Stimulated activated CD4-positive, alpha-beta T cell treated with anti-CD3 and anti-CD28 coated beads, Interleukin-4, amount 100 ng/mL, for 24 hours (primary cell): Measurements from ENCODE around the gene PRDM12.

Source experiments
- DNase-seq: peaks from one replicate; pipeline ENCODE4 v3.0.0-alpha.2; 2020

PRDM12 gene

GRCh38 chr9:130636648-130637020 is 27.8 kb upstream of the PRDM12 start:
- DNase-seq = no peak

GRCh38 chr9:130638284-130639123 is 25.9 kb upstream of the PRDM12 start:
- no peak for DNase-seq

- DNase-seq = no peak
Observed at GRCh38 chr9:130639124-130639765, 25.1 kb upstream of the PRDM12 start.

- no peak for DNase-seq
Observed at GRCh38 chr9:130639866-130640555, 24.4 kb upstream of the PRDM12 start.

- DNase-seq = no peak
Observed at GRCh38 chr9:130640681-130641080, 23.7 kb upstream of the PRDM12 start.

GRCh38 chr9:130642926-130643325 is 21.5 kb upstream of the PRDM12 start:
- DNase-seq = no peak

- no peak for DNase-seq
Observed at GRCh38 chr9:130651221-130651620, 13.2 kb upstream of the PRDM12 start.

- DNase-seq = no peak
Observed at GRCh38 chr9:130651752-130652151, 12.6 kb upstream of the PRDM12 start.

- DNase-seq = no peak
Observed at GRCh38 chr9:130654879-130655278, 9.5 kb upstream of the PRDM12 start.

GRCh38 chr9:130658893-130659698 is 5.3 kb upstream of the PRDM12 start:
- DNase-seq = no peak

- DNase-seq = no peak
Observed at GRCh38 chr9:130659699-130660248, 4.6 kb upstream of the PRDM12 start.

- DNase-seq = no peak
Observed at GRCh38 chr9:130660326-130660682, 4.1 kb upstream of the PRDM12 start.

- DNase-seq = no peak
Observed at GRCh38 chr9:130660683-130661450, 3.5 kb upstream of the PRDM12 start.

GRCh38 chr9:130661451-130662098 is 2.8 kb upstream of the PRDM12 start:
- no peak for DNase-seq

GRCh38 chr9:130662099-130662969 is 2.1 kb upstream of the PRDM12 start:
- DNase-seq = no peak

GRCh38 chr9:130662970-130663257 is 1.5 kb upstream of the PRDM12 start:
- DNase-seq = no peak

- peak; percentile 14 for DNase-seq
Observed at GRCh38 chr9:130663258-130663976, 977 bp upstream of the PRDM12 start.

- DNase-seq = no peak
Observed at GRCh38 chr9:130663977-130664250, 480 bp upstream of the PRDM12 start.

- DNase-seq = no peak
Observed at GRCh38 chr9:130665029-130665430, 636 bp downstream of the PRDM12 start.
